HepG2 (cell line): Measurements from ENCODE around the gene NOA1. TPM values are rescaled to one million over a fixed set of nuclear protein-coding genes. Genes with fewer than 3 reads are reported as not detected.
A peak's percentile ranks its signal among the peaks of the same experiment; 100 is the strongest.

Experiments
- ATAC-seq: fragments of 200-7000 bp; cut with Tn5 transposase; 3 replicates; pipeline ENCODE4 v1.9.1; 2020; ENCODE audit warnings: mild to moderate bottlenecking, moderate library complexity
- BruUV-seq: library from RNA; stranded (reverse); fragments of 400-500 nt; replicated peaks from 2 replicates; lab custom pipeline; 2021; lab: Mats Ljungman, UMichigan
- CTCF ChIA-PET: fragments of 300-600 bp; formaldehyde crosslinking; extraction: SDS; loops from one replicate; lab custom pipeline; 2021; ENCODE audit warnings: low total read pairs, inconsistent platforms, low intra/inter-chr PET ratio; lab: Yijun Ruan, JAX
- POLR2A ChIA-PET: fragments of 350-600 bp; sonication (Branson Sonifier 250); formaldehyde crosslinking; loops from one replicate; lab custom pipeline; 2020; ENCODE audit warnings: antibody characterized with exemption, inconsistent platforms; lab: Yijun Ruan, JAX
- DNase-seq: peaks from one replicate; pipeline ENCODE4 v3.0.0-alpha.2; 2015; ENCODE audit warnings: low spot score
- FAIRE-seq: peaks from 3 replicates; lab custom pipeline; 2011; peaks lifted over from hg19 to GRCh38; lab: Jason Lieb, UNC
- H2AFZ ChIP-seq: one replicate; pipeline ENCODE4 v1.6.1; 2011; ENCODE audit warnings: low read length, inconsistent platforms
- H3K27ac ChIP-seq: fragments of 300-600 bp; 3 replicates; pipeline ENCODE4 v1.8.0; 2011; ENCODE audit warnings: mixed run types, mild to moderate bottlenecking, mixed read lengths, low read length, inconsistent platforms; ENCODE audit not compliant: insufficient read depth; ENCODE audit errors: extremely low read length
- H3K27me3 ChIP-seq, 2 experiments: fragments of 200-600 bp in 1 of 2; 2 replicates in 1 of 2; 3 replicates in 1 of 2; pipeline versions ENCODE4 v1.6.0 to v1.8.0; 2011; ENCODE audit warnings: low read length in 2 of 2, mild to moderate bottlenecking in 2 of 2, moderate library complexity in 2 of 2, inconsistent platforms in 1 of 2; ENCODE audit not compliant: insufficient read depth in 2 of 2, control insufficient read depth in 1 of 2
- H3K36me3 ChIP-seq, 2 experiments: fragments of 200-600 bp in 1 of 2; replicated peaks in 1 of 2; 2 replicates in 1 of 2; 3 replicates in 1 of 2; pipeline versions ENCODE4 v1.5.1 to v1.8.0; 2011; ENCODE audit warnings: low read length in 2 of 2, inconsistent platforms in 1 of 2; ENCODE audit not compliant: insufficient read depth in 2 of 2, control insufficient read depth in 1 of 2
- H3K4me1 ChIP-seq: 2 replicates; pipeline ENCODE4 v1.5.1; 2012; ENCODE audit warnings: low read length, inconsistent platforms; ENCODE audit not compliant: insufficient read depth
- H3K4me2 ChIP-seq: 2 replicates; pipeline ENCODE4 v1.6.0; 2011; ENCODE audit warnings: low read depth, low read length, inconsistent platforms
- H3K4me3 ChIP-seq, 3 experiments: fragments of 200-600 bp in 1 of 3; sonication (generic), shearing (Covaris generic) in 1 of 3; replicated peaks in 1 of 3; 2 replicates each; pipeline ENCODE4 v1.5.1; 2011 to 2016; ENCODE audit warnings: low read length in 3 of 3, inconsistent platforms in 2 of 3, low read depth in 2 of 3, mild to moderate bottlenecking in 2 of 3, control low read depth in 1 of 3, mixed read lengths in 1 of 3; ENCODE audit not compliant: insufficient read depth in 1 of 3
- H3K79me2 ChIP-seq: one replicate; pipeline ENCODE4 v1.6.1; 2011; ENCODE audit warnings: low read length, inconsistent platforms; ENCODE audit not compliant: insufficient read depth
- H3K9ac ChIP-seq: 2 replicates; pipeline ENCODE4 v1.6.0; 2011; ENCODE audit warnings: mild to moderate bottlenecking, low read depth, low read length, inconsistent platforms; ENCODE audit not compliant: insufficient read depth
- H3K9me3 ChIP-seq: 2 replicates; pipeline ENCODE4 v1.5.1; 2012; ENCODE audit warnings: mild to moderate bottlenecking, low read length
- H4K20me1 ChIP-seq: 2 replicates; pipeline ENCODE4 v1.6.0; 2011; ENCODE audit warnings: inconsistent platforms, mild to moderate bottlenecking, low read length, moderate library complexity; ENCODE audit not compliant: insufficient read depth
- CEBPB ChIP-seq: IDR thresholded peaks from 2 replicates; pipeline ENCODE4 v1.6.1; 2011; ENCODE audit warnings: low read depth, low read length, improper control_type of control experiment, borderline replicate concordance
- MZF1 ChIP-seq: sonication (generic); formaldehyde crosslinking; IDR thresholded peaks from 2 replicates; pipeline ENCODE4 v1.8.1; 2023; ENCODE audit warnings: mild to moderate bottlenecking, missing genetic modification reagents, borderline replicate concordance
- ZNF569 ChIP-seq: sonication (generic); formaldehyde crosslinking; IDR thresholded peaks from 2 replicates; pipeline ENCODE4 v1.5.0; 2020; ENCODE audit warnings: mild to moderate bottlenecking, missing genetic modification reagents, moderate library complexity, borderline replicate concordance
- ZNF816 ChIP-seq: sonication (generic); formaldehyde crosslinking; IDR thresholded peaks from 2 replicates; pipeline ENCODE4 v1.8.0; 2022; ENCODE audit warnings: missing genetic modification reagents, mild to moderate bottlenecking, borderline replicate concordance
- WGBS: methylation state at CpG from one replicate; pipeline ENCODE4 v1.1.6; 2017; ENCODE audit warnings: low lambda C conversion rate; 5-methylcytosine and 5-hydroxymethylcytosine counted together
- in situ Hi-C: cut with HindIII; loops from 2 replicates; pipeline ENCODE4 v1.10.0; 2017; ENCODE audit warnings: low pct_unique_long_range_greater_than_20kb; ENCODE audit not compliant: extremely low pct_ligation_motif_present
- intact Hi-C: fragments of 100-400 bp; cut with micrococcal nuclease; formaldehyde crosslinking; loops from one replicate; pipeline ENCODE4 v1.10.0; 2022; ENCODE audit not compliant: unreplicated experiment
- polyA plus RNA-seq, 8 experiments: library from polyadenylated mRNA; depleted of rRNA in 3 of 8; stranded (reverse) in 7 of 8; unstranded in 1 of 8; fragments of >200 nt; fragmentation: Illumina TruSeq in 4 of 8; extraction: Trizol in 4 of 8; gene quantifications; 2 replicates each; pipeline versions ENCODE4 v1.2.1 to v1.2.3, GENCODE V29; 2011 to 2016; ENCODE audit warnings: low read depth in 4 of 8, missing spikeins in 1 of 8, mixed read lengths in 1 of 8; ENCODE audit not compliant: insufficient read depth in 1 of 8
- total RNA-seq, 5 experiments: library from RNA; depleted of rRNA; stranded (reverse); fragments of >200 nt; fragmentation: Illumina TruSeq; extraction: Trizol; gene quantifications; 2 replicates each; pipeline ENCODE4 v1.2.3, GENCODE V29; 2016; ENCODE audit warnings: low read depth in 1 of 5

NOA1 gene
- total and polyA plus RNA-seq, 2 of the 13 experiments (the other 11 are each of a cell fraction or from before 2014, with no cell fraction given), result 17.3 to 19.0 TPM

- BruUV-seq, result no TSS peak
- intact Hi-C loops, result no loop called here
- H3K27ac ChIP-seq, result no peak overlapping the region
- in situ Hi-C loops, result no loop called here
- ChIA-PET POLR2A (interaction anchor here (4.0 kb wide), 1 partner anchor 8 kb away, joined by 17 read pairs; the partner anchor contains the start of genes NOA1 and POLR2B), CTCF (no interaction called here)
- H3K27me3 ChIP-seq, result no peaks in the 10 kb centered on the region
- FAIRE-seq (no peak), ATAC-seq (no peak), DNase-seq (no peak)
- no peak overlapping the region for H3K4me2 ChIP-seq
- peaks cover 66% of the 10 kb centered on the region for H3K79me2 ChIP-seq
- WGBS, result 91% methylated on average over 1 of the region's 1 CpG
- H3K4me1 ChIP-seq, result peaks cover 17% of the 10 kb centered on the region
- H2AFZ ChIP-seq, result no peak overlapping the region
- no peak overlapping the region for H3K4me3 ChIP-seq
- TF ChIP-seq CEBPB (peak; percentile 62; the same call in 1 of the 2 replicates), ZNF816 (CRISPR knock-in tag) (no peak)
- peaks cover 12 to 53% of the 10 kb centered on the region in 2 experiments for H3K36me3 ChIP-seq
- peaks cover 19% of the 10 kb centered on the region for H4K20me1 ChIP-seq
- H3K9me3 ChIP-seq, result no peaks in the 10 kb centered on the region
- H3K9ac ChIP-seq, result no peak overlapping the region
These were observed 8.8 kb upstream of the NOA1 start for GRCh38 chr4:56986192-56986591.

GRCh38 chr4:56981795-56982201 is 4.4 kb upstream of the NOA1 start:
- in situ Hi-C loops (no loop called here), intact Hi-C loops (no loop called here)
- peak overlapping the region; percentile 12; the same call in 1 of the 2 replicates for H3K9ac ChIP-seq
- DNase-seq, result no peak
- peak overlapping the region; percentile 89 for H3K4me2 ChIP-seq
- POLR2A ChIA-PET, result no interaction called here
- peaks cover 81% of the 10 kb centered on the region for H3K79me2 ChIP-seq
- H3K27ac ChIP-seq, result no peak overlapping the region
- no peak for ATAC-seq
- no peak overlapping the region for H2AFZ ChIP-seq
- TF ChIP-seq MZF1 (CRISPR knock-in tag) (no peak), ZNF569 (CRISPR knock-in tag) (no peak)
- BruUV-seq, result no TSS peak
- CTCF ChIA-PET, result no interaction called here
- H4K20me1 ChIP-seq, result peaks cover 34% of the 10 kb centered on the region
- no peaks in the 10 kb centered on the region for H3K9me3 ChIP-seq
- peaks cover 30% of the 10 kb centered on the region for H3K4me1 ChIP-seq
- FAIRE-seq, result no peak
- H3K4me3 ChIP-seq, result no peak overlapping the region; a peak in 1 of 6 replicates
- no peaks in the 10 kb centered on the region; a peak in 1 of 5 replicates for H3K27me3 ChIP-seq
- peaks cover 0 to 11% of the 10 kb centered on the region in 2 experiments; a peak in 3 of 5 replicates for H3K36me3 ChIP-seq
- WGBS, result 96% methylated on average over 4 of the region's 4 CpGs
